GM12892 (cell line): Measurements from ENCODE around the gene PRDM16.

ENCODE experiments used
- POLR2A ChIP-seq: IDR thresholded peaks from 2 replicates; pipeline ENCODE4 v1.6.1; 2011; ENCODE audit warnings: low read depth, low read length, control low read depth
- TAF1 ChIP-seq: IDR thresholded peaks from 2 replicates; pipeline ENCODE4 v1.6.1; 2011; ENCODE audit warnings: low read depth, mild to moderate bottlenecking, control low read depth, low read length, borderline replicate concordance

- no peak for TF ChIP-seq TAF1
- no peak for TF ChIP-seq POLR2A
Observed at GRCh38 chr1:3162322-3162882, 93.4 kb downstream of the PRDM16 start.
